Head of caudate nucleus (tissue), 42 donors: ENCODE data around the gene SNX18.
"Not testable (repeated sequence)": the region's sequence is repeated elsewhere in the genome, so short reads cannot be mapped to it uniquely, and the experiment has no call there.

Source experiments
- DNase-seq, 42 donors: peaks; one replicate each; pipeline versions ENCODE4 v3.0.0 to v3.0.0-alpha.2; 2020 to 2021; ENCODE audit warnings: mixed read lengths in 7 of 42
- intact Hi-C: fragments of 100-400 bp; cut with DNase I; formaldehyde crosslinking; loops from one replicate; pipeline ENCODE4 v1.15.0; 2022

The SNX18 gene

DNA sequence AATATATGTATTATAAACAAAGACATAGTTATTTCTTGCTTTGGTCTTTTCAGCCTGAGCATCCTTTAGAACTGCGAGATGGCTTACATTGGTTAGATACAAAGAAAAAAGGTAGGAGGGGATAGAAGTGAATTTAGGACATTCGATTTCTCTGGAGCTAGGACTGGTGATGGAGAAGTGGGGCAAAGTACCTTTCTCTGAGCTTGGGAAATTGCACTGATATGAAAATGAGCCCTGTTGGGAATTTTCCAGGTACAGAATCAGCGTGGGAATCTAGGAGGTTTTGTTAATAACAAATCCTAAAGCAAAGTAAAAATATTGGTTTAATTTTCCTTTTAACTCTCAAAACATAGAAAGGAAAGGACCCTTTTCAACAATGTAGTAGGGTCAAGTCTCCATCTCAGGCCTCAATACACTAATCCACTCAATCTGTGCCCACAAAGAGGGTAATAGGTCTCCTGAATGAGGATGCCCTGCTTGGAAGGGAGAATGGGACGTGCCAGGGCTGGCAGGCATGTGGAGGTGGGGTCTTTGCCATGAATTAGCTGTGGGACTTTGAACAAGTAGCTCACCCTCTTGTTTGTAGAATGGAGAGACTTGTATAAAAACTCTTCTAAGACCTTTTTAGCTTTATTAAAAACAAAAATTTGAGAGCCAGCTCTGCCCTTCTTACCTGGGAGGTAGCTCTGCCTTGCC is 17.7 kb downstream of the SNX18 start:
- intact Hi-C loops = no loop called here
- DNase-seq = no peak

DNA sequence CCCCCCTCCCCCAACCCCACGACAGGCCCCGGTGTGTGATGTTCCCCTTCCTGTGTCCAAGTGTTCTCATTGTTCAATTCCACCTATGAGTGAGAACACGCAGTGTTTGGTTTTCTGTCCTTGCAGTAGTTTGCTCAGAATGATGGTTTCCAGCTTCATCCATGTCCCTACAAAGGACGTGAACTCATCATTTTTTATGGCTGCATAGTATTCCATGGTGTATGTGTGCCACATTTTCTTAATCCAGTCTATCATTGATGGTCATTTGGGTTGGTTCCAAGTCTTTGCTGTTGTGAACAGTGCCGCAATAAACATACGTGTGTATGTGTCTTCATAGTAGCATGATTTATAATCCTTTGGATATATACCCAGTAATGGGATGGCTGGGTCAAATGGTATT is 18.8 kb downstream of the SNX18 start:
- intact Hi-C loops = not testable (repeated sequence)

DNA sequence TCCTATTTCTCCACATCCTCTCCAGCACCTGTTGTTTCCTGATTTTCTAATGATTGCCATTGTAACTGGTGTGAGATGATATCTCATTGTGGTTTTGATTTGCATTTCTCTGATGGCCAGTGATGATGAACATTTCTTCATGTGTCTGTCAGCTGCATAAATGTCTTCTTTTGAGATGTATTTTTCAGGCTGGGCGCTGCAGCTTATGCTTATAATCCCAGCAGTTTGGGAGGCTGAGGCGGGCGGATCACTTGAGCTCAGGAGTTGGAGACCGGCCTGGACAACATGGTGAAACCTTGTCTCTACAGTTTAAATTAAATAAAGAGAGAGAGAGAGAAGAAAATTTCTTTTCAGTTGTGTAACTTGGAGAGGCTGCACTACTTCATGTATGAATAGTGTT is 19.3 kb downstream of the SNX18 start:
- DNase-seq, intact Hi-C loops: not testable (repeated sequence)

More for the DNA sequence above, 18.8 kb downstream of the SNX18 start:
- DNase-seq = not testable (repeated sequence)

DNA sequence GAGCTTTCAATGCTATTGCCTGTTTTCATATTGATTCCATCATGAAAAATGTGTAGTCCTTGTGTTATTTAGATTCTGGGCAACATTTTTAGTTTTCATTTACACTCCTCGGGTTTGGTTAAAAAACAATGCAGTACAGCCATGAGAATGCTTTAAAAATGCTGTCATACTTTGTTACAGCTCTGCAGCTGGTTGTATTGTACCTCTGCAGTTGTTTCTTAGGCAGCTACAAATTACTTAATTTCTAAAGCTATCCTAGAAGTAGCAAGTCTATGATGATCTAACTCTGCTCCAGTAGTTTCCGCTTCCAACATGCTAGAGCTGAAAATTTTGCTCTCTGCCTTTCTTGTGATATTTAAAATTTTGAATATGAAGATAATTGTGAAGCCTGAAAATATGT is 20.2 kb downstream of the SNX18 start:
- DNase-seq = no peak
- intact Hi-C loops = no loop called here

DNA sequence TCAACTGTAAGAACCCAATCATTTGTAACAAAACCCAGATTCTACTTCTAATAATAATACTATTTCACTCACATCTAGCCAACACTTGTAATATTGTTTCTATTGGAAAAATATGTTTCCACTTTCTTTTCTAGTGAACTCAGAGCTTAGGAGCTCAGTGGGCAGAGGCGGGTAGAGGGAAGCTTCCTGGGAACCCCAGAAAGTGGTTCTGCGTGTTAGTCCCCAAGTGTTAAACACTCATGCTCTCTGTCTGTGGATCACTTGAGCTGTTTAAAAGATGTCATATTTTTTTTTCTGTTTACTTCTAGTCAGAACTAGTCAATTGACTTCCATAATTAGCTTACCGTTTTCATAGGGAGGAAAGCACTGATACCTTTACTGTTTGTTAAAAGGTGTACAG is 20.6 kb downstream of the SNX18 start:
- DNase-seq = no peak
- intact Hi-C loops = no loop called here

DNA sequence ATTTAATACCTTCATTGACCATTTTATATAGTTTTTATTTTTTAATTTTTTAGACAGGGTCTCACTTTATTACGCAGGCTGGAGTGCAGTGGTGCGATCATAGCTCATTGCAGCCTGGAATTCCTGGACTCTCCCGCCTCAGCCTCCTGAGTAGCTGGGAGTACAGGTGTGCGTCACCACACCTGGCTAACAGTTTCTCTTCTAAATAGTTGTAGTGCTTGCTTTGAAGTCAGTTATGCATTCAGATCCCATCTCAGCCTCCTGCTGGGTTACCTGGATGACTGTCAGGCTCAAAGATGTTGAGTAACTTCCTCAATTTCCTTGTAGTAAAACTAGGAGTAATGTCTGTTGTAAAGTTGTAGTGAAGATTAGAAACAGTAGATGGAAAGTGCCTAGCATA is 21.4 kb downstream of the SNX18 start:
- DNase-seq = no peak
- intact Hi-C loops = no loop called here

DNA sequence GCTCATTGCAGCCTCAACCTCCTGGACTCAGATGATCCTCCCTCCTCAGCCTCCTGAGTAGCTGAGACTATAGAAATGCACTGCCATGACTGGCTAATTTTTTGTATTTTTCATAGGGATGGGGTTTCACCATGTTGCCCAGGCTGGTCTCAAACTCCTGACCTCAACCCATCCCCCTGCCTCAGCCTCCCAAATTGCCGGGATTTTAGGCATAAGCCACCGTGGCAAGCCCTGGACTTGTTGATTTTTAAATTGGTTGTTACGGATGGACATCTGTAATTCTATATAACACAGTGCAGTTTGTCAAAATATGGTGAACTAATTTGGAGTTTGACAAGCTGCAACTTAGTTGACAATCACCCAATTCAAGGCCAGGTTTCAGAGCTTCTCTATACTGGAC is 22.7 kb downstream of the SNX18 start:
- DNase-seq = no peak
- intact Hi-C loops = no loop called here

DNA sequence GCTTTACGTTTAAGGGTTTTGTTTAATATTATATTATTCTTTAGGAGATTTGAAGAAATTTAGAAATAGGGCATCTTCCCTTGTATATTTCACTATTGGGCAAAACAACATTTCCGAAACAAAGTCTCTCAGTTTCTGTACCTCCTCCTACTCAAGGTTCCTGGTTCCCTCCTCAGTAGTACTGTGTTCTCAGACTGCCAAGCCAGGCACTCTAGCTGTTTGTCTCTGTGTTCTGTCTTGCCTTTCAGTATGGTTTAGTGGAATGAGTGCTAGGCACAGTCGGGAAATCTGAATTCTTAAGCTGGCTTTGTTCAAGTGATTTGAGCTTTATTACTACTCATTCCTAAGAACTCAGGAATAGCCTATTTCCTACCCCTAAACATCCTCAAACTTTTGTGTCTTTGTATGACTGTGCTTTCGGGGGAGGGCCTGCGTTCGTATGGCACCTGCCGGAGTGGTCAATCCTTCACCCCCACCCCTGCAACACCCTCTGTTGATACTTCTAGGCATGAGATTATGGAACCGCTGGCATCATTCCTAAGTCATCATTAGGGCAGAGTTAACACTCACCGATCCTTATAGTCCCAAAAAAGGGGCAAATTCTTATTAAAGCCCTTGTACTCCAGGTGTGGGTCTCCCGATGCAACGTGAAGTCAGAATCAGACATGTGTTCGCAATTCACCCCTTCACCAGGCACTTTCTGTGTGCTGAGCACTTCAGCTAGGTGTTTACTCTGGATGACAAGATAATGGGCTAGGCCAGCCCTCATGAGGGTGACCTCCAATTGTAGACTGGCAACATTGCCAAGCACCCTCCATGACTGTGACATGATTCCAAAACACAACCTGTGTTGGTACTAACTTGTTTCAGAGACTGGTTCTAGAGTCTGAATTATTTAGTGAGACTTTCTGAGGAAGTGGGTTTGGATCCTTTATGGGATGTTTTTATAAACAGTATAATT is 24.5 kb downstream of the SNX18 start:
- intact Hi-C loops = no loop called here

DNA sequence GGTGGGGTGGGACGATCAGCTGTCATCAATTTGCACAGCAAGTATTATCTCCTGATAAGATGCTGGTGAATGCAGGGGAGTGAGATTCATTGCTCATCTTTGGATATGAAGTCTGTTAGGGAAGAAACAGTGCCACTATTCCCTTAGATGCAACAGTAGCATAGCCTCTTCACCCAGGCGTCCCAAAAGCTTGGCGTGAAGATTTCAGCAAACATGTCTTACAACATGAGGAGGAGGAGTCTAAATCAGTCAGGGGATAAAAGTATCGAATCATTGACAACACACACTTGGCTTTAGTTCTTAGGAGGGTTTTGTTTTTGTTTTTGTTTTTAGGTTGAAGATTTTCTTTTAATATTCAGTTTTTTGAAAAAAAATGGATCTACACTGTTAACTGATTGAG is 26.5 kb downstream of the SNX18 start:
- peak in 1 of 42 donors; percentile 13 for DNase-seq
- intact Hi-C loops = no loop called here

More for the DNA sequence above, 24.5 kb downstream of the SNX18 start:
- peak in 1 of 42 donors; percentile 36 for DNase-seq

DNA sequence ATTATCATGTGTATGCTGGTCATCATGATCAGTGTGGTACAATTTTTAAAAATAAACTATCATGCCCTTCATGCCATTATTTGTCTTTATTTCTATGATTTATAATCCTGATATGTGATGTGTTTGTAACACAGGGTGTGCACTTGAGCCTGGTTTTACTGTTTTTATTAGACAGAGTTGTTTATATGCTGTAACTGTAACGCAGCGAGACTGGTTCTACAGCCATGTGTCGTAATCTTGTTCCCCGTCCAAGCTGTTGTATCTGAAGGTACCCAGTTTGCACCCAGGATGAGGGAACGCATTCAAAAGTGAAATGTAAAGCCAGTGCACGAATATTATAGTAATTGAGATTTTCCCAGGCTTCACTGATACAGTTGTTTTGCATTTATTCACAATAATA is 28.2 kb downstream of the SNX18 start:
- intact Hi-C loops = no loop called here

DNA sequence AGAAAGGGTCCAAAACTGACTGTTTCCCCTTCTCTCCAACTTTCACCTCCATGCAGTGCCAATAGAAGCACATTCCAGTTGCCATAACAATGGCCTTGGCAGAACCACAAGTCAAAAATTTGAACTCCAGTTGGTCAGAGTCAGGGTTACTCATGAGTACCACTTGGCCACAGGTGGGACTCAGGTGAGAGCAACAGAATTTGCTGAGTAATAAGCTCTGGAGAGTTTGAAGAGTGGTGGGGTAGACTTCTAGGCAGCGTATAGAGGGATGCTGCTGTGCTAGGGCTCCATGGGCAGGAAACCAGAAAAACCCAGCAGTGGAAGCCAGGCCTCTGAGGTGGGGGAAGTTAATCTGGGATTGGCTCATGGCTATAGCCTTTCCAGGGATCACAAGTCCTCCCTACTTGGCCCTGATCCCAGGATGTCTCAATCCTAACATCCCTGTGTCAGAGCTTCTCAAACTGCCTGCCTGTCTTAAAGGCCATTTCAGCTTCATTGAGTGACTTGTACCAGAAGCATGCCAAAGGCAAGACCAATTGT is 30.2 kb downstream of the SNX18 start:
- DNase-seq = peak in 2 of 42 donors; percentile 20 to 36
- intact Hi-C loops = no loop called here

More for the DNA sequence above, 28.2 kb downstream of the SNX18 start:
- DNase-seq = peak in 1 of 42 donors; percentile 29

DNA sequence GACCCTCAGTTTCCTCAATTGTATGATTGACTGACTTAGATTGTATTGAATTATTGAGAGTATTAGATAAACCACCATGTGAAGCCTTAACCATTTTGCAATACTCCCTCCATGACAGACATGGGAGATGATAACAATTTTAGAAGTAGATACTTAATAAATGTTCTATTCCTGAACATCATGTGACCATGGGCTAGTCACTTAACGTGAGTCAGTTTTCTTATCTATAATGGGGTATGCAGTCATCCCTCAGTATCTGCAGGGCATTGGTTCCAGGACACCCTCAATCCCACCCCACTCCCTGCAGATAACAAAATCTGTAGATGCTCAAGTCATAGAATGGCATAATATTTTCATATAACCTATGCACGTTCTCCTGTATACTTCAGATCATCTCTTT is 31.0 kb downstream of the SNX18 start:
- intact Hi-C loops = no loop called here
- no peak for DNase-seq

DNA sequence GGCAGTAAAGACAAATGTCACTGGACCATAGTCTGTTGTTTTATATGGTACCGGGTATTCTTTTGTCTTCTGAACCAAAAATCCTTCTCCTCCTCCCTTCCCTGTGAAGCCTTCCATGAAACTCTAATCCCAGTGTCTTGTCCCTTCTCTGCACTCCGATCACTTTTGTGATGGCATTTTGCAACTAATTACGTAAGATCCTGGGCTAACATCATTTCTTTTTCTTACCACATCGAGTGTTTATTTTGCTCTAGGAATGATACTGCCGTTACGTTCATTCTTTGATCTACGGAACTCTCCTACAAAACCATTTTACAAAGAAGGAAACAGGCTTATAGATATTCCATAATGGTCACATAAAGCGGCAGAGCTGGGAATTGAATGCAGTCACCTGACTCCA is 33.7 kb downstream of the SNX18 start:
- no peak for DNase-seq
- intact Hi-C loops = no loop called here

DNA sequence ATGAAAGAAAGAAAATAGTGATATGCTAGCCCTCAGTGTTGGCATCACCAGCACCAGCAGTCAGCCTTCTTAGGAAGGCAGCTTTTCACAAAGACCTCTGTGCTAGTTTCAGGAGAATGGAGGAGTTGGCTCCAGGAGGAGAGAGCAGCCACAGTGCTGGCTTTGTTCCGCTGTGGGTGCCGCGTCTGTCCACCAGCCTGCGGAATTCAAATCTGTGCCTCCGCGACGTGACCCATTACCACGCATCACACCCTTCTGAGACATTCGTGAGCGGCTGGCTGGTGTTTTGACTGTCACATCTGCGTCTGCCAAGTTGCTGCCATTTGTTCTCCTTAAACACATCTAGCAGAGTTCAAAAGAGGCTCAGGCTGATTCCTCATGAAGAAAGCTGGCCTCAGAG is 34.4 kb downstream of the SNX18 start:
- intact Hi-C loops = no loop called here
- DNase-seq = peak; percentile 29 to 83 (median 63)

DNA sequence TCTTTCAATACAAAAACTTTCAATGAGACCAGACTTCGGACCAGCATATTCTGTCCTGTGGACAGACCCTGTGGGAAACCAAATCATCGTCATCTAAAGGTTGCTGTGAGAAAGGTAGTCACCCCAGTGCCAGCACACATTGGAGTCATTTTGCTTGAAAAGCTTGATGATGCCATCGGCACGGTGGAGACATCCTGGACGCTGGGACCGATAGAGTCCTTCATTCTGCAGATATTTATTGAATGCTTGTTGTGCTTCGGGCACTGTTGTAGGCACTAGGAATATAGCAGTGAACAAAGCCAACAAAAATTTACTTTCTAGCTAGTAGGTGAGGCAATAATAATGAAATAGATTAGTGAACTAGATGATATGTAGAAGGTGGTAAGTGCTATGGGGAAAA is 34.9 kb downstream of the SNX18 start:
- DNase-seq = no peak
- intact Hi-C loops = no loop called here

DNA sequence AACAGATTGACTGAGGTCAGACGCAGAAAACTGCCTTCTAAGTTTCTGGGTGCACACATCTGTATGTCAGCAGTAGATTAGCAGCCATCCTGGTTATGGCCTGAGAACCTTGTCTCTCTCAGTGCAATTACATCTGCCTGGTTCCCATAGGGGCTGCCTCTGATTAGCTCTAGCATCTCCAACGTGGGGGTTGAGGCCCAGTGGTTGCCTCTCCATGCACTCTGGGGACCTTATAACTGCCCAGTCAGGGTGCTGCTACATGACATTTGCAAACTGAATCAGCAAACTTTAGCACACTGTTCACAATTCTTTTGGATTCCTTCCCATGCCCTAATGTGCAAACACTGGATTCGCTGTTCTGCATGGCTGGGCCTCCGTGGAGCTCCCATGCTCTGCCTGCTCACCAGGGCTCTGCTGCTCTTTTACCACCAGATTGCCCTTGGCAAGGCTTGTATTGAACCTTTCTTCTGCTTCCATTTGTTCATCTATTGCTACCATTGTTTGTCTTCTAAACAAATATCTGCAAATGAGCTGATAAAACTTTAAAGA is 36.2 kb downstream of the SNX18 start:
- intact Hi-C loops = no loop called here
- peak; percentile 46 to 90 (median 74) for DNase-seq

DNA sequence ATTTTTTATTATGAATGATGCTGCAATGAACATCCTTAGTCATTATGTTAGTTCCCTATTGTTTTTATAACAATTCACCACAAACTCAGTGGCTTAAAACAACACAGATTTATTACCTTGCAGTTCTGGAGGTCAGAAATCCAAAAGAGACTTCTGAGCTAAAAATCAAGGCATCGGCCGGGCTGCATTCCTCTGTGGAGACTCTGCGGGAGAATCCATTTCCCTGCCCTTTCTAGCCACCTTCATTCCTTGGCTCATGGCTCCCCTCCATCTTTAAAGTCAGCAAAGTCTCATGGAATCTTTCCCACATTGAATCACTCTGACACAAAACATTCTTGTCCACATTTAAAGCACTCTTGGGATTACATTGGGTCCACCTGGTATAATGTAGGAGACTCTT is 38.6 kb downstream of the SNX18 start:
- no peak for DNase-seq
- intact Hi-C loops = no loop called here

DNA sequence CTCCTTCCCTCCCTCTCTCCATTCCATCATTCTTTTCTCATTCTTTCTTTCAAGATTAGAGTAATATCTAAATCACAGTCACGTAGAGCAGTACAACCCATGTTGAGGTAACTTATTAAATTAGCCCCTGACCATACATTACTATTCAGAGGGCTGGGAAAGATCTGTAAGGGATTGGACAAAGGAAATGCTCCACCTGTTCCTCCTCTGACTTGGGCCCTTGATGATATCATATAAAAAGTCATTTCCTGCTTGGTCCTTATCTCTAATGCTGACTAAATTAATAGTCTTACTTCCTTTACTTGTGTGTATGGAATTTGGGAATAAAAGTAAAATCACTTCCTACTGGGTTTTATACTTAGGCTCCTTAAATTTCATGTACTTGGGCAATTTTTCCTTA is 40.8 kb downstream of the SNX18 start:
- no peak for DNase-seq
- intact Hi-C loops = no loop called here

DNA sequence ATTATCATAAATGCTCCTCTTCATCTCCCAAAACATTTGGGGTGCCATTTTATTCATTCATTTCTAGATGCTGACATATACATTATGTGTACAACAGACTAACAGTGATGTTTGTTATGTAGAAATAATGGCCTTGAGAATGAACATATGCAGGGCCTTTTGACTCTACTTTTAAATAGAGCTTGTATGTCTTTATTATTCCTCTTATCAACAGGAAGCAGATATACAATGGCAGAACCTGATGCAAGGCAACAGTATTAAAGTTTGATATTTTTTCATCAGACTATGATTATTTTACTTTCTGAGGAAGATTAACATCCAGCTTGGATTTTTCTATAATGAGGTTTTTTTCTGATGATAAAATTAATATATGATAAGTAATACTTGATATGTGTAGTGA is 44.1 kb downstream of the SNX18 start:
- no peak for DNase-seq
- intact Hi-C loops = no loop called here
